ENCODE results near the gene CCRL2.
"Not testable (repeated sequence)": the region's sequence is repeated elsewhere in the genome, so short reads cannot be mapped to it uniquely, and the experiment has no call there.

Gene CCRL2

DNA sequence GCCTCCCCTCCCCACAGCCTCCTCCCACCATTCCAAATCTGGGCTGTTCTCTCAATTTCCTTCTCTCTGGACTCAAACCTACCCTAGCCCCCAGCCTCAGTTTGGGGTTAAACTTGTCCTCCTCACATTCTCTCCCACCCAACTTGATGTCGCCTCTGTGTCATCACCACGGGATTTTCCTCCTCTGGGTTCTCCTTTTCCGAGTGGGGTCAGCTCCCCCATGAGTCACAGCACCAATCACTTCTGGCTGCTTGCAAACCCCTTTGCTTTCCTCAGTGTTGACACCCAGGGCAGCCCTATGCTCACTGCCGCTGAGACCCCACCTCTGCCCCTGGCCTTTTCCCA is 644 bp upstream of the CCRL2 start:
- no peak for DNase-seq

DNA sequence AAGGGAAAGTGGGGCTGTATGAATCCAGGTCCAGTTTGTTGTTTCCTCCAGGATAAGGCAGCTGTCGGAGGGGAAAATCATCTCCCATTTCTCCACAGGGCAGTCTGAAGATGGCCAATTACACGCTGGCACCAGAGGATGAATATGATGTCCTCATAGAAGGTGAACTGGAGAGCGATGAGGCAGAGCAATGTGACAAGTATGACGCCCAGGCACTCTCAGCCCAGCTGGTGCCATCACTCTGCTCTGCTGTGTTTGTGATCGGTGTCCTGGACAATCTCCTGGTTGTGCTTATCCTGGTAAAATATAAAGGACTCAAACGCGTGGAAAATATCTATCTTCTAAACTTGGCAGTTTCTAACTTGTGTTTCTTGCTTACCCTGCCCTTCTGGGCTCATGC is 911 bp downstream of the CCRL2 start:
- no peak for DNase-seq

DNA sequence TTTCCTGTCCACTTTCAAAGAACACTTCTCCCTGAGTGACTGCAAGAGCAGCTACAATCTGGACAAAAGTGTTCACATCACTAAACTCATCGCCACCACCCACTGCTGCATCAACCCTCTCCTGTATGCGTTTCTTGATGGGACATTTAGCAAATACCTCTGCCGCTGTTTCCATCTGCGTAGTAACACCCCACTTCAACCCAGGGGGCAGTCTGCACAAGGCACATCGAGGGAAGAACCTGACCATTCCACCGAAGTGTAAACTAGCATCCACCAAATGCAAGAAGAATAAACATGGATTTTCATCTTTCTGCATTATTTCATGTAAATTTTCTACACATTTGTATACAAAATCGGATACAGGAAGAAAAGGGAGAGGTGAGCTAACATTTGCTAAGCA is 1.8 kb downstream of the CCRL2 start:
- DNase-seq, result no peak

DNA sequence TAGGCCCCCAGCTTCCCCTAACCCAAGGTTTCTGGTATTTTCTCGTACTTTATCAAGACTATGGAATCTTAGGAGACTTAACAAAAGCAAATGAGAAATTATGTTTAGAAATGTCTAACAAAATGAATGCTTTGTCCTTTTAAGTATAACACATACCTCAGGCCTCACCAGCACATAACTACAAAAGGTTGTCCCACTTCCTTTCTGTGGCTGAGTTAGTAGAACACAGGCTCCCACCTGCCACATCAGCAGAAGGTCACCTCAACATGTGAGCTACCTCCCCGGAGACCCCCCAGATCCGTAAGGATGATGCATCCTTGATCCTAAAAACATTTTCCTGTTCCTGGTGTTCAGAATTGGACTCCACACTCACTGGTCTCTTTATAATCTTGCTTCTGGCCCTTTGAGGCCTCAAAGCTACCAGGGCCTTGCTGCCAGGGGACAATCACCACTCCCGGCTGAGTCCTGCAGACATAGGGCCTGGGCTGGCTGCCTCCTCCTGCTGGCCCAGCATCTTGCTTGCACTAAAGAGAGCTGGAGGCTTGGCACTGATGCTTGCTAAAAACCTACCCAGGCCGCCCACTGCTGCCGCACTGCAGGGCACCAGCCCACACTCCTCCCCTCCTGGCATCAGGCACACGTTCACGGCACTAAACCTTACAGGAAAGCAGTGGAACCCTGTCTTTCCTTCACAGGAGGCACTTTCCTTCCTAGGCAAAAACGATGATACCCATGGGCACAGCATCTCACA is 2.9 kb downstream of the CCRL2 start:
- no peak for DNase-seq

DNA sequence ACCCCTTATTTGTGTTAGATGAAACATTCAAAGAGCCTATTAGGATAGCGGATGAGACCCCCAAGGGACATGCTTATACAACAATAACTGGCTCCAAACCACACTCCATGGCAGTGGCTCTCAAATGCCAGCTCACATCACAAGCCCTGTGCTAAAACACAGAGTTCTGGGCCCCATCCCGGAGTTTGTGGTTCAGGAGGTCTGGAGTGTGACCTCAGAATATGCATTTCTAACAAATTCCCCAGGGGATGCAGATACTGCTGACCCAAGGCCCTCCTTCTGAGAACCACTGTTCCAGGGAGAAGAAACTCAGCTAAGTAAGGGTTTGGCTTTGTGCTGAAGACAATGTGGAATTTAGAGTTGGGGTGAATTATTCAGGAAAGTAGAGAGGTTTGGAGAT is 3.6 kb downstream of the CCRL2 start:
- DNase-seq, result no peak

DNA sequence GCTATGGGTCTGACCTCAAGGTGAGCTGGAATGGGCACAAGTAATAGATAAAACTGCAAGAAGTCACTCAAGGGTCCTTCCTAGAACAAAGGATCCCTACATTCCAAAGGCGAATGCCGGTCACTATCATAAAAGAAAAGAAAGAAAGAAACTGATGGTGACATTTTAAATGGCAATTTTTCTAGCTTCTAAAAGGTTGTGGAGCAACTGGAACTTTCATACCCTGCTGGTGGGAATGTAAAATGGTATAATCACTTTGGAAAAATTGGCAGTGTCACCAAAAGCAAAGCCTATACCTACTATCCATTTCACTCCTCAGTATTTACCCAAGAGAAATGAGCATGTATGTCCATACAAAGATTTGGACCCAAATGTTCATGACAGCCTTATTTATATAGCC is 4.2 kb downstream of the CCRL2 start:
- no peak for DNase-seq

DNA sequence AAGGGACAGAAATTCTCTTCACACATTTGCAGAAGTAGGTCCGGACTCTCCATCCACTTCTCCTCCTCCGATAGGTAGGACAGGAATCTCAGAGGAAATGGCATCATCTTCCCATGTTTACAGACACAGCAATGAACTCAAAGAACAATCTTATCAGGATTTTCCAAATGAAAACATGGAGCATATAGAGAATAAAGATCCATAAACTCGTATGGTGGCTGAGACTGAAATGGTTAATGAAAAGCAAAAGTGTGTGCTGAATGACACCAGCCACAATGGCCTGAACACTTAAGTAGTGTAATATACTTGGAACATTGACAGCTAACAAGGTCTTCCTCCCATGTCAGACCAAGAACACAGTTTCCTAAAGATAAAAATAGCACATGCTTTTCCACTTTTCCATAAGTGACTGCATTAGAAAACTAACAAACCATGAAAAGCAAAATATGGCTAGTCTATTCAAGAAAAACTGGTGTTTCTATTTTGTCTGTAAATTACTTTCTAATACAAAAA is 5.8 kb downstream of the CCRL2 start:
- no peak for DNase-seq

DNA sequence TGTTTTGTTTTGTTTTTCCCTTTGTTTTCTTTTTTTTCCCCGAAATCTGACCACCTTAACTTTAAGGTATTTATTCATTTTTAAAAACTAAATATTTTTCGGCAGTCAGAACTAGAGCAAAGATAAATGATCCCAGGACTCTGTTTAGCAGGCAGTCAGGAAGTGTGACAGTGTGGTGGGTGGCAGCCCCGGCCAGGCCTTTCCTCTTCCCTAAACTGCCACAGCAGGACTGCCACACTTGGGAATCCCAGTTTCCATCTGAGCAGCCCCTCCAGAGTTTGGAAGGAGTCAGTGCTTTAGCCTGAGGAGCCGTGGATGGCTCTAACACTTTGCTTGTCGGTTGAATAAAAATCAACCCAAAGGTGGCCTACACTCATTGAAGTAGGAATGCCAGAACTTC is 6.9 kb downstream of the CCRL2 start:
- no peak for DNase-seq

DNA sequence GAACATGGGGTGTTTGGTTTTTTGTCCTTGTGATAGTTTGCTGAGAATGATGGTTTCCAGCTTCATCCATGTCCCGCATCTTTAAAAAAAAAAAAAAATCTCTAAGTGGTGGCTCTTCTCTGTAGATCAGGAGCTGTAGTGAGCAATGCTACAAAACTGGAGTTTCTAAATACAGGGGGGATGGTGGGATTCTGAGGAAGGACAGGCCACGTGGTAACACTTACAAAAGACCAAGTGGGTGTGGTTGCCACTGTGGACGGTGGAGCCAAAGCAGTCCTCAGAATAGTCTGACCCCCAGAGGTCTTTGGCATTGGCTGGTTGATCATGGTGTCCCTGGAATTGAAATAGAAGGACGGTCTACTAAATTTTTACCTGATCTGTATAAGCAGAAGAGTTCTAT is 7.7 kb downstream of the CCRL2 start:
- no peak for DNase-seq

DNA sequence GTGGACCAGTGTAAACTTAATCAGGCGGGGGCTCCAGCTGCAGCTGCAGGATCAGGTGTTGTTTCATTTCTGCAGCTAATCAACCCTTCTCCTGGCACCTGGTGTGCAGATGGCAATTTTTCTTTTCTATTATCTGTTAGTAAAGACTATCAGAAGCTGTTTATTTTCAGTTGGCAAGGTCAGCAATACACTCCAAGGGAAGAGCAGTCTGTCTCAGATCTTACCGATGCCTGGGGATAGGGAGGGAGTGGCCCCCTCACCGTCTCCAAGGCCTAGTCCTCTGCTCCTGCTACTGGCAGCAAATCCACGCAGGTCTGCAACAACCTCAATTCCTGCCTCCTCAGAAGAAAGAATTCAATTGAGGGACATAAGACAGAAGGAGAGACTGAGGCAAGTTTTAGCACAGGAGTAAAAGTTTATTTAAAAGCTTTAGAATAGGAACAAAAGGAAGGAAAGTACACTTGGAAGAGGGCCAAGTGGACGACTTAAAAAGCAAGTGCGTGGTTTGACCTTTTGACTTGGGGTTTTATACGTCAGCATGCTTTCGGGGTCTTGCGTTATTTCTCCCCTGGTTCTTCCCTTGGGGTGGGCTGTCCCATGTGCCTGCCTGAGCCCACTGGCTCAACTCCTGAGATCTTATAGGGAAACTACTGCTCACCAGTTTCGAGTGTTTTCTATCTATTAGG is 9.2 kb downstream of the CCRL2 start:
- DNase-seq, result no peak

DNA sequence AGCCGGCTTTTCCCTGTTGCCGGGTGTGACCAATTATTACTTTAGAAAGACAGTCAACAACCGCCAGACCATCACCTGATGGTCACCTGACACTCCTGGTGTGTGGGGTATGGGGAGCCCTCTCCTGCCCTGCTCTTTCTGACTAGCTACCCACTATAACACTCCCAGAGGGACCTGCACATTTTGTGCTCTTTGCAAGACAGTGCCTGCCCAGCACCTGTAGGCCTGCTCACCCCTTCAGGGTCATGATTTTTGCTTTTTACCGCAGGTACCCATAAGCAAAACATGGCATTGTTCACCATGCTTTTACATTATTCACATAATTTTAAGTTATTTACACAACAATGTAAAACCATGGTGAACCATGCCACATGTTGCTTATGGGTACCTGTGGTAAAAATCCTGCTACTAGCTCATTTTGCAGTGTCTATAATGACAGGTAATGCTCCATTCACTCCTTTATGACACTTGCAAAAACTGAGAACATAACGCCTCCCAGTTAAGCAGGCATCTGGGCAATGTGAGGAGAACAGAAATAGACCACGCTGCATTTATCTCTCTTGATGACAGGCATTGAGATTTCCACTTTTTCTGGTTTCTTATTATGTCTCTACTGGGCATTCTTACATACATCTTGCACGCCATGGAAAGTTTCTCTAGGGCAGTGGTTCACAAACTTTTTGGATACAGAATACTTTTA is 9.9 kb downstream of the CCRL2 start:
- no peak for DNase-seq

DNA sequence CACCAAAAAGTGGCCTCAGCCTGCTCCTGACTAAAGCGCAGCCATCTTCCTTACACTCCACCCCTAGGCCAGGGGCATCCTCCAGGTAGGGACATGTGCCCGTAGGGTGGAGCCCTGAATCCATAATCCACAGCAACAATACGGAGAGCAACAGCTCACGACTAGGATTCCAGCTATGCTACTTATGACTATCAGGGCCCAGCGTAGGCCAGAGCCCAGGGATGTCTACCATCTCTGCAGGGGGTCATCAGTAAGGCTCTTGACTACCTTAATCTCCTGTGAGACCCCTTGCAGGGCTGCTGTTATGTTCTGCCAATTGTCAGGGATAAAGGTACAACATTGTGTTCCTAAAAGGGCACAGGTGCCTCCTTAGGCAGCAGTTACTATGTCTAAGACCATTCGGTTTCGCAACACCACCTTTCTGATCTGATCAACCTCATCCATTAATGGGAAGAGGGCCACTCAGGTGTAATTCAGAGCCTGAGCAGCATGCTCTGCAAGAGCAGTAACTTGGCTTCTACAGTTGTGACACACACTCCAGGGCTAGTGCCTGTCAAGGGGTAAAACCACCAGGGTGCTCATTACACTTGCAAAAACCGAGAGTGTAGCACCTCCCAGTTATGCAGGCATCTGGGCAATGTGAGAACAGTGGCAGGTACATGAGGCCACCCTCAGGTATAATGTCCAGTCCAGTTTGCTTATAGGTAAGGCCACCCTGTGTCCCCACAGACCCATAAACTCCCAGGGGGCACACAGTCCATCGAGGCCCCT is 11.0 kb downstream of the CCRL2 start:
- DNase-seq, result no peak

DNA sequence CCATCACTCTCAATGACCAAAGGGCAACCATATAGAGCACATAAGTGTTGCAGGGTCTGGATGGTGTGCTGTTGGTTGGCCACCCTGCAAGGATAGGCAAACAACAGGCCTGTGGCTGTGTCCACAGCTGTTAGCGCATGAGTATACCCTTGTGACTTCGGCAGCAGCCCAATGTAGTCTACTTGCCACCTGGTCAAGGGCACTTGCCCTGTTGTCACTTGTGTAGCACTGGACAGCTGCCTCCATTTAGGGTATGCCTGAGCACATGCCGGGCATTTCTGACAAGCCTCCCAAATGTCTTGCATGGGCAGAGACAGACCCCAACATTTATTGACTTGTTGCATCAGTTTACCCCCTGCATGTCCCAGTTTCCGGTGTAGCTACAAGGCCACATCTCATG is 12.8 kb downstream of the CCRL2 start:
- DNase-seq, result no peak

DNA sequence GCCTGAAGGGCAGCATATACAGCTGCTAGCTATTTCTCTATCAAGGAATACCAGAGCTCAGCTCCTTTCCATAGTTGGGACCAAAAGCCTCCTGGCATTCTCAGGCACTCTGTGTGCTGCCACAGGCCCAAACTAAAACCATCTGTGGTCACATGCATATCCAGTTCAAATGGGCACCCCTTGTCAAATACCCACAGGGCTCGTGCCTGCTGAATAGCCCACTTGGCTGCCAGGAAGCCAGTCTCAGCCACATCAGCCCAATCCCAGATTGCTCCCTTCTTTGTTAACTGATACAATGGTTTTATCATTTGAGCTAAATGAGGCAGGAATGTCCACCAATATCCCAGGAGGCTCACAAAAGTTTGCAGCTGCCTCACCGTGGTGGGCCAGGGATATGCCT is 13.9 kb downstream of the CCRL2 start:
- DNase-seq, result no peak

DNA sequence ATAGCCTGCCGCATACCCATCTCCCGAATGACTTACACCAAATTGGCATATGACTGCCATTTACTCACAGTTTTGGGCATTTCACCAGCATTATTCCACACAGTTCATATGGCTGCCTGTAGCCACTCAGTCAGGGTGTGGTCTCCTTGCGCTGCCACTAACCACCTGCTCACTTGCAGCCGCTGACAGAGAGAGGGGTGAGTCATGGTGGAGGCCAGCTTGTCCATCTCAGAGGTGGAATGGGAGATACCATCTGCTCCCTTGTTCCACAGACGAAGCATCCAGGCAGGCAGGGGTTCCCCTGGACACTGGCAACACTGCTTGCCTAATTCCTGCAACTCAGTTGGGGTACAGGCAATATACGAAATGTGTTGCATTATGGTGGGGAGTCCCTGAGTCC is 15.6 kb downstream of the CCRL2 start:
- no peak for DNase-seq

DNA sequence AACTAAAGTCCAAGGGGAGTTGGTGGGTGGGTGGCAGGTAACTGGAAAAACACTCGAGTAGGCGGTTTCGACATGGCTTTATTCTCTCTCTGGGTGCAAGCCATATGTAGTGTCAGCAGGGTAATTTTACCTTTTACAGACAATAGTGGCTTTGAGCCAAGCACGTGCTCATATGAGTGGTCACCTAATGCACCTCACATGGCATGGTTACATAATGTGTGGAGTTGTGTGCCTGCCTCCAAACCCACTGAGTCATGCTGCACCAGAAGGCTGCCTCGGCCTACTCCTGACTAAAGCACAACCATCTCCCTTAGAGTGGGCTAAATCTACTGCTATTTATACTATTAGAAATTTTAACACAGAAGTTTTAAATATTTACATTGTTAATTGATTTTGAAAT is 16.5 kb downstream of the CCRL2 start:
- DNase-seq, result peak; percentile 22

DNA sequence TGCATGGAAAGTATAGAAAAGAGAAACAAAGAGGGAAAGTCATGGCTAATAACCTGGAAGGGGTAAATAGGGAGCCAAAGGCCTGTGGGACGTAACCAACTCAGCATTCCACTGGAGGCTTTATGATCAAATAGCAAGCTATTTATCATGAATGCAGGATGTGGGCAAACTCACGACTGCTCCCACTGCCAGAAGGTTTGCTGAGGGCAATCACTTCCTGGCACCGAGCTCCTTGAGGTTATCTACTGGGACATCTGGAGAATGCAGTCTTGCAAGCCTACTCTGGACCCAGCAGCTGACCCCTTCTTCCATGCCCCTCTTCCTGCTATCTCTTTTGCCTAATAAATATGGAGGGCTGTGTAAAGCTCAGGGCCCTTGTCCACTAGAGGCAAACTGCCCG is 19.4 kb downstream of the CCRL2 start:
- not testable (repeated sequence) for DNase-seq

DNA sequence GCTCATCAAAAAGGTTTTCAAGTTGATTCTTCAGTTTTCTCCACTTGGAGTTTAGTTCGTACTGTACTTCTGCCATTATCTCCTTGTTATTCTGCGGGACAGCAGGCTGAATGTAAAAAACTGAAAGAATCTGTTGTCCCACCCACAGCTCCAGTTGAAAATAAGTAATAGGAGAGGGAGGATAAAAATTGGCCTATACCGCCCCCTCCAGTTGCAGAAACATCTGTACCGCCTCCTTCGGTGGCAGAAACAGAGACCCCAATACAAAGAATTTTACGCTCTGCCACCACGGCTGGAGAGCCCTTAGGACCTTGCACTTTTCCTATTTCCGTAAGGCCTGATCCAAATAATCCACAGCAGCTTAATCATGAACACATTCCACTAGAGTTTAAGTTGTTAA is 20.3 kb downstream of the CCRL2 start:
- DNase-seq, result not testable (repeated sequence)

DNA sequence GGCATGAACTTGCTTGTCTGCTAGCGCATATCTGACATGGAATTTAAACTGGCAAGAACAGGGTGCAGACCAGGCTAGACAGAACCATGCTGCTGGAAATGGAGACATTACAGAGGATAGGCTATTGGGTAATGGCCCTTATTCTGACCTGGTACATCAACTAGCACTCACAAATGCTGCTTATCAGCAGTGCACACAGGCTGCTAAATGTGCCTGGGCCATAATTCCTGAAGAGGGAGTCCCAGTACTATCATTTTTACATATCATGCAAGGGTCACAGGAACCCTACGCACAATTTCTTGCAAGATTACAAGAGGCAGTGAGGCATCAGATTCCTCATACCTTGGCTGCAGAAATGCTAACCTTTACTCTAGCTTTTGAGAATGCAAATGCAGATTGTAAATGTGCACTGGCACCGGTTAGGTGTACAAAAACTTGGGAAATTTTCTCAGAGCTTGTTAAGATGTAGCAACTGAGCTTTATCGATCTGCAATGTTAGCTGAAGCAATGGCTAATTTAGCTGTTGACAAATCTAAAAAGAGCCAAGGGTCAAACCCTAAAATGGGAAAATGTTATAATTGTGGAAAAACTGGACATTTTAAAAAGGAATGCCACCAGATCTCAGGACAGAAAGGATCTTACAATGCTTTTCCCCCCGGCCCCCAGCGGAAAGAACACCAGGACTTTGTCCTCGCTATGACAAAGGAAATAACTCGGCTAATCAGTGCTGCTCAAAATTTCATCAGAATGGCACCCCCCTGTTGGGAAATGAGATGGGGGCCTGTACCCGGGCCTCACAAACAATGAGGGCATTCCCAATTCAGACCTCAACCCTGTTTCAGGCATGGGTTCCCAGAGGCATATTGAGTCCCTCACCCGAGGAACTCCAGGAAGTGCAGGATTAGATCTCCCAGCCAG is 21.1 kb downstream of the CCRL2 start:
- no peak for DNase-seq

DNA sequence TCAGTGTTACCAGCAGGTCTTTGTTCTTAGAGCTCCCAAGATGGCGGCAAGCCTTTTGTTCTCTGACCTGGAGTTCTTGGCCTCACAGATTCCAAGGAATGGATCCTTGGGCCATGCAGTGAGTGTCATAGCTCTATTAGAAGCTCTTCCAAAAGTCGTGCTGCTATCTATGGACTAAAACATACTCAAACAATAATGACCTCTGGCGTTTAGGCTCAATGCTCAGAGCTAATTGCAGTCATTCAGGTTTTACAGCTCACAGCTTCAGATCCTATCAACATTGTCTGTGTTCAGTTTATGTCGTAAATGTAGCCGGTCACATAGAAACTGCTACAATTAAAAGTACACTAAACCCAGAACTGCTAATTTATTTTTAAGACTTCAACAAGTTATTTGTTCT is 22.2 kb downstream of the CCRL2 start:
- DNase-seq, result no peak

DNA sequence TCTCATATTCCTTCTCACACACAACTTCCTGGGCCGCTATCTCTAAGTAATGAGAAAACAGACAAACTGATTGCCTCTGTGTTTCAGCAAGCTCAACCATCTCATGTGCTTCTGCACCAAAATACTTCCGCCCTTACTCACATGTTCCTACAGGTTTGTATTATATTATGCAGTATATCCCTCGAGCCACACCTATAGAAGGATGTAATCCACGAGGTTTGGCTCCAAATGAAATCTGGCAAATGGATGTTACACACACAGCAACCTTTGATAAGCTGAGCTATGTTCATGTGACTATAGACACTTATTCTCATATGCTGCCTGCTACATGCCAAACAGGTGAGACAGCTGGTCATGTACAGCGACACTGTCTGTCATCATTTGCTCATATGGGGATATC is 22.6 kb downstream of the CCRL2 start:
- DNase-seq, result no peak

DNA sequence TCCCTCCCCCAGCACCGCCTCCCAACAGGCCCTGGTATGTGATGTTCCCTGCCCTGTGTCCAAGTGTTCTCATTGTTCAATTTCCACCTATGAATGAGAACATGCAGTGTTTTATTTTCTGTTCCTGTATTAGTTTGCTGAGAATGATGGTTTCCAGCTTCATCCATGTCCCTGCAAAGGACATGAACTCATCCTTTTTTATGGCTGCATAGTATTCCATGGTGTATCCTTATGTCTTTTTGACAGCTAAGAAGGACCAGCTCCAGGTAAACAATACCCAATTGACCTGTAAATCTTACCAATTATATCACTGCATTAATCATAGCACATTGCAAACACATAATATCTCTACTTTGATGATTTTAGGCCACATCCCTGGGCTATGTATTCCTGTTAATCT is 23.8 kb downstream of the CCRL2 start:
- DNase-seq, result not testable (repeated sequence)

Measured in NCI-H2107 (cell line).